ENCODE measurements around the gene NOL11.

DNA sequence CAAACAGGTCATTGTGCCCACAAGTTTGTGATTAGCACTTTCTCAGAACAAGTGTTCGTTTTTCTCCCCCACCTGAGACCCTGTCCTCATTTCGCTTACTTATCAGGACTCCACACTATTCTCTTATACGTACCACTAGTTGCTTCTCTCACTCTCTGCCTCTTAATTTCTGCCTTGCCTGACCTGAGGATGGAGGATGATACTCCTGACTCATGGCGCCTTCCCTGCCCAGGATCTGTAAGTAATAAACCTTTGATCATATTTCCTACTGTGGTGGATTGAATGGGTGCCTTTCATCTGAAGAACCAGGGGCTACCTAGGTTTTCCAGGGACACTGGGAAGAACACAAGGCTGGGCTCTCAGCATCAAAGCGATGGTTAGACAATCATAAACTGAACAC lies 67.8 kb downstream of the NOL11 start:
- TF ChIP-seq, protein P1, sequence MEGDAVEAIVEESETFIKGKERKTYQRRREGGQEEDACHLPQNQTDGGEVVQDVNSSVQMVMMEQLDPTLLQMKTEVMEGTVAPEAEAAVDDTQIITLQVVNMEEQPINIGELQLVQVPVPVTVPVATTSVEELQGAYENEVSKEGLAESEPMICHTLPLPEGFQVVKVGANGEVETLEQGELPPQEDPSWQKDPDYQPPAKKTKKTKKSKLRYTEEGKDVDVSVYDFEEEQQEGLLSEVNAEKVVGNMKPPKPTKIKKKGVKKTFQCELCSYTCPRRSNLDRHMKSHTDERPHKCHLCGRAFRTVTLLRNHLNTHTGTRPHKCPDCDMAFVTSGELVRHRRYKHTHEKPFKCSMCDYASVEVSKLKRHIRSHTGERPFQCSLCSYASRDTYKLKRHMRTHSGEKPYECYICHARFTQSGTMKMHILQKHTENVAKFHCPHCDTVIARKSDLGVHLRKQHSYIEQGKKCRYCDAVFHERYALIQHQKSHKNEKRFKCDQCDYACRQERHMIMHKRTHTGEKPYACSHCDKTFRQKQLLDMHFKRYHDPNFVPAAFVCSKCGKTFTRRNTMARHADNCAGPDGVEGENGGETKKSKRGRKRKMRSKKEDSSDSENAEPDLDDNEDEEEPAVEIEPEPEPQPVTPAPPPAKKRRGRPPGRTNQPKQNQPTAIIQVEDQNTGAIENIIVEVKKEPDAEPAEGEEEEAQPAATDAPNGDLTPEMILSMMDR (IDR thresholded peaks at IDR 0.05; ENCODE audit: low read depth, low read length, poor library complexity, severe bottlenecking): no peak
- no peak for TF ChIP-seq EZH2phosphoT487 (IDR thresholded peaks at IDR 0.05; ENCODE audit: borderline replicate concordance, low read length)

All from DOHH2 (cell line).